Measurements from ENCODE around the gene EDDM13.
"Not testable (repeated sequence)": the region's sequence is repeated elsewhere in the genome, so short reads cannot be mapped to it uniquely, and the experiment has no call there.

EDDM13 gene

GRCh38 chr19:56321989-56322440 lies 49.5 kb downstream of the EDDM13 start:
- no peak for DNase-seq

- no peak for DNase-seq
These were observed 51.9 kb downstream of the EDDM13 start for GRCh38 chr19:56324436-56324835.

- no peak for DNase-seq
These were observed 60.1 kb downstream of the EDDM13 start for GRCh38 chr19:56332695-56333094.

- peak; percentile 5 for DNase-seq
These were observed 61.0 kb downstream of the EDDM13 start for GRCh38 chr19:56333506-56333905.

GRCh38 chr19:56335371-56335770 lies 62.8 kb downstream of the EDDM13 start:
- not testable (repeated sequence) for DNase-seq

GRCh38 chr19:56337077-56337476 lies 64.5 kb downstream of the EDDM13 start:
- DNase-seq, result not testable (repeated sequence)

GRCh38 chr19:56339031-56339430 lies 66.5 kb downstream of the EDDM13 start:
- DNase-seq, result not testable (repeated sequence)

- DNase-seq, result no peak
These were observed 69.4 kb downstream of the EDDM13 start for GRCh38 chr19:56341948-56342347.

GRCh38 chr19:56347163-56347778 lies 74.7 kb downstream of the EDDM13 start:
- no peak for DNase-seq

- DNase-seq, result no peak
These were observed 75.8 kb downstream of the EDDM13 start for GRCh38 chr19:56348289-56348877.

GRCh38 chr19:56350416-56351045 lies 78.0 kb downstream of the EDDM13 start:
- peak; percentile 23 for DNase-seq

GRCh38 chr19:56351208-56351607 lies 78.7 kb downstream of the EDDM13 start:
- no peak for DNase-seq

GRCh38 chr19:56355517-56355916 lies 83.0 kb downstream of the EDDM13 start:
- DNase-seq, result no peak

- DNase-seq, result no peak
These were observed 84.4 kb downstream of the EDDM13 start for GRCh38 chr19:56356944-56357343.
